T47D (cell line): ENCODE data around the gene KCNIP4.
A peak's percentile ranks its signal among the peaks of the same experiment; 100 is the strongest.

Experiments
- DNase-seq, 2 experiments: peaks; one replicate each; pipeline versions ENCODE4 v3.0.0 to v3.0.0-alpha.2; 2011 to 2012; ENCODE audit warnings: low read depth in 1 of 2, low spot score in 1 of 2
- JUND ChIP-seq: IDR thresholded peaks from 2 replicates; pipeline ENCODE4 v1.6.1; 2012; ENCODE audit warnings: low read depth
- in situ Hi-C: cut with HindIII; loops from 2 replicates; pipeline ENCODE4 v1.10.0; 2016; ENCODE audit warnings: low sequenced_read_pairs, low pct_unique_long_range_greater_than_20kb

Gene KCNIP4

DNA sequence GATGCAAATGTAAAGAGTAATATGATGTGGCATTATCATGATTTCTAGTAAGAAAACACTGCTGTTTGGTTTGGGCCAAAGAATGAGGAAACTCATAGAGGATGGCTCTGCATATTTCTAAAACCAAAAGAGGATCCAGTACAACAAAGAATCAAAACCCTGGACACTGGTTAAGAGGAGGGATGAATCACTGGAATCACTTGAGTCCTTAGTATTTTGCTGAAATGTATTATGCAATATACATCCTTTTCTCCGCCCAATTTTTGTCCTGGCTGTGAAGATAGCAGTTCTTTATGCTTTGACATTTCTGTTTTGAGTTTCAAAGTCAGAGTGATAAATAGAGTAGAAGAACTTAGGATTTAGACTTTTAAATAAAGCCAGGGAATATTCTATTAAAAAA lies 902.4 kb downstream of the KCNIP4 start:
- in situ Hi-C loops, result no loop called here
- DNase-seq, result no peak
- TF ChIP-seq JUND, result no peak

- no peak for TF ChIP-seq JUND
- DNase-seq, result no peak
- in situ Hi-C loops, result no loop called here
Measured at GRCh38 chr4:21045119-21045518, 903.5 kb downstream of the KCNIP4 start.

- in situ Hi-C loops, result no loop called here
- no peak for TF ChIP-seq JUND
- no peak for DNase-seq
Measured at GRCh38 chr4:21041708-21042107, 906.9 kb downstream of the KCNIP4 start.

DNA sequence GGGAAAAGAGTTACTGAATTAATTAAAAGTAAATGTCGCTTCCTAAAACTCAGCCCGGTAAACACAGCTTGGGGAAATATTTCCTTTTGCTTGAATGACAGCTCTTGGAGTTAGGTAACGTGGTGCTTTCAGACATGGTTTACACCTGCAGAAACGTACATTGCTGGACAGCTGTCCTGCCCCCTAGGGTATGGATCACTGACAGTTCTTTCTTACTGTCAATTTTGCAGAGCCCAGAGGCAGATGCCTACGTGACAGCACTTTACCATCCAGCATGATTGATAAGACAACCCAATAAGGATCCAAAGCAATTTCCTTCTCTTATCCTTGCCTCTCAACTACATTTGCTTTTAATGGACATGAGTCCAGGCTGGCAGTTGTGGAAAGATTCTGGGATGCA lies 913.8 kb downstream of the KCNIP4 start:
- no peak for DNase-seq
- no peak for TF ChIP-seq JUND

DNA sequence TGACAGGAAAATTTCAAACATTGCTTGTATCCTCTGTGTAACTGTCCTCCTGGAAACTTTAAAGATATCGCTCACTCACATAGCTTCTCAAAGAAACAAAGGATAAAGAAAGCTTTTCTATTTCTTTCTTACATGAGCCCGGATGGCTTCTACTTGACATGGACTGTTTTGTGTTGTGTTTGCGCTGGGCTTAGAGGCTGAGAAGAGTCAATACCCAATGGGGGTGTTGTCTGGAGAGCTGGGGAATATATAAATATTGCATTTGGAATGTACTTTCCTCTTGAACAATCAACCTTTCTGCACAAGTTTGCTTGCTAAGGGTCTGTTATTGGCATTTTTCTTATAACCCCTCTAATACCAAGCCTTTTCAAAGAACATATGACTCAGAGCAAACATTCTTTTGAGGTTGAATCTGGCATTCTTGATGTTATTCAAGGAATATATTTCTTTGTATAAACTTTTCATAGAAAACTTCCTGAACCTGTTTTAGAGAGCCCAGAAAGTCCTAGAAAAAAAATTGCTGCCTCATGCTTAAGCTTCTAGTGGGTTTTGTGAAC lies 916.4 kb downstream of the KCNIP4 start:
- TF ChIP-seq JUND, result no peak
- in situ Hi-C loops, result no loop called here
- peak in 1 of 2 experiments; percentile 39 for DNase-seq

More for the DNA sequence above, 913.8 kb downstream of the KCNIP4 start:
- in situ Hi-C loops, result no loop called here

DNA sequence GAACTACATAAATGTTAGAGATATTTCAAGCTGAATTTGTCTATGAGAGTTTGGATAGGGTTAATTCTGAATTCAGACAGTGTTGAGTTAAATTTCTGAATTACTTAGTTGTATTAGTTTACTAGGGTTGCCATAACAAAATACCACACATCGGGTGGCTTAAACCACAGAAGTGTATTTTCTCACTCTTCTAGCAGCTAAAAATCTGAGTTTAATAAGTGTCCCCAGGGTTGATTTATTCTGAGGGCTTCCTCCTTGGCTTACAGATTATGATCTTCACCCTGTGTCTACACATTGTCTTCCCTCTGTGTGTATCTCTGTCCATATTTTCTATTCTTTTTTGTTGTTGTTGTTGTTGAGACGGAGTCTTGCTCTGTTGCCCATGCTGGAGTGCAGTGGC lies 929.8 kb downstream of the KCNIP4 start:
- in situ Hi-C loops, result no loop called here
- TF ChIP-seq JUND, result no peak

GRCh38 chr4:21013501-21013900 lies 935.1 kb downstream of the KCNIP4 start:
- DNase-seq, result no peak
- no peak for TF ChIP-seq JUND
- in situ Hi-C loops, result no loop called here

More for the DNA sequence above, 929.8 kb downstream of the KCNIP4 start:
- DNase-seq, result no peak

DNA sequence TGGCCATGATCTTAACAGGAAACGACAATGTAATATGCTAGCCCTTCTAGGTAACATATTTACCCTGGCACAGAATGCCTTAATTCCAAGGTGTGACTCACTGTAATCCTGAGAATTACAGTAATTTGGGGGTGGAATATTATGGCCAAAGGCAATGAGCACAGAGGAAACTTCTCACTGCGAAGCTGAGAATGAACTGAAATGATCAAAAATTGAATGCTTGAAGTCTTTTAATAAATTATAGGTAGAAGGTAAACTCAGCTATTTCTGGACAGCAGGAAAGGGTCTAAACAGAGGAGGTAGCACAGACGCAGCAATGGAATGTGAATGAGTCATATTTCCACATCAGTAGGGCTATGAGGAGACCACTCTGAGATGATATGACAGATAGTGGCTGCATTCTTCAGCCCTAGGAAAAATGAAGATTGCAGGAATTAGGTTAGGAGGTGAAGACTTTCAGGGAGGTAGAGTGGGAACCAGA lies 935.7 kb downstream of the KCNIP4 start:
- in situ Hi-C loops, result no loop called here
- DNase-seq, result no peak
- no peak for TF ChIP-seq JUND

DNA sequence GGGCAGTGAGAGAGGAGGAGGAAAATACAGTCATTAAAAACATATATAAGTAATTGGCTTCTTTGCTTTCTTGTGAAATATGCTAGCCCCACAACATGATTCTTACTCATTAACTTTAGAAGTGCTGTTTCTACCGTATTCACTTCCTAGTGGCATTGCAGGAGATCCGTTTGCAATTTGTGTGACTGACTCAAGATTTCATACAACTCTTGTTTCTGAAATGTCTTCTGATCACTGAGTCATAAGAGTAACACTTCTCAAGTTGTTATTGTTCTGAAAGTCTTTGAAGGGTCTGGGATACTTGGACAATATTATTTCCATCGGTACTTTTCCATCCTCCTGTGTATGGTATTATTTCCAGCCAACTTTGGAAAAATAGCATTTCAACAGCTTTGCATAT lies 937.5 kb downstream of the KCNIP4 start:
- no peak for TF ChIP-seq JUND
- in situ Hi-C loops, result no loop called here
- no peak for DNase-seq

GRCh38 chr4:21009956-21010355 lies 938.6 kb downstream of the KCNIP4 start:
- in situ Hi-C loops, result no loop called here
- DNase-seq, result no peak

DNA sequence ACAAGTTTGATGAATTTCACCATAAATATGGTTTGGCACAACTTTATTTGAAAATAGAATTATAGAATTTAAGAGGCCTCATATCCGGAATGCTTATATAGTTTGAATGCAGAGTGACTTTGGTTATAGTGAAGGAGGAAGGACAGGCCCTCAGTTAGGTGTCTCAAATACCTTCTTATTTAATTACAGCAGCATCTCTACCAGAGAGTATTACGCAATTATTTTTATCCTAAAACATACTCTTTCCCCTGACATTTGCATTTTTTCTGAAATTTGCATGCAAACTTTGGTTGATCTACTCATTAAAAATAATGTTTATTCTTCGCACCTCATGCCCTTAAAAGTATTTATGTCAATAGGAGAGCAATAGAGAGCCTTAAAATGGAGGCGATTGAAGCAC lies 942.9 kb downstream of the KCNIP4 start:
- in situ Hi-C loops, result no loop called here

More at GRCh38 chr4:21009956-21010355, 938.6 kb downstream of the KCNIP4 start:
- no peak for TF ChIP-seq JUND

GRCh38 chr4:21002976-21003375 lies 945.6 kb downstream of the KCNIP4 start:
- in situ Hi-C loops, result no loop called here
- DNase-seq, result no peak
- TF ChIP-seq JUND, result no peak

More for the DNA sequence above, 942.9 kb downstream of the KCNIP4 start:
- TF ChIP-seq JUND, result no peak
- no peak for DNase-seq

- no peak for TF ChIP-seq JUND
- DNase-seq, result no peak
- in situ Hi-C loops, result no loop called here
Measured at GRCh38 chr4:21002286-21002685, 946.3 kb downstream of the KCNIP4 start.

- in situ Hi-C loops, result no loop called here
Measured at GRCh38 chr4:21001490-21001889, 947.1 kb downstream of the KCNIP4 start.

More at GRCh38 chr4:21001490-21001889, 947.1 kb downstream of the KCNIP4 start:
- TF ChIP-seq JUND, result no peak
- no peak for DNase-seq
